Measurements from ENCODE around the gene C3orf70.

- TF ChIP-seq POLR2A (IDR thresholded peaks at IDR 0.05) (no peak), CTCF (IDR thresholded peaks at IDR 0.05) (no peak)
These were observed 65.4 kb downstream of the C3orf70 start for GRCh38 chr3:185087419-185087818.
